GM19455 (cell line): ENCODE data around the gene TTC39B.

Experiments used
- ATAC-seq: cut with Tn5 transposase; IDR thresholded peaks from one replicate; pipeline ENCODE4 v1.9.1; 2021; ENCODE audit not compliant: unreplicated experiment

TTC39B gene

GRCh38 chr9:15182730-15183129 is 124.3 kb downstream of the TTC39B start:
- ATAC-seq: no peak

- ATAC-seq: no peak
These were observed 124.9 kb downstream of the TTC39B start for GRCh38 chr9:15182101-15182551.

- ATAC-seq: no peak
These were observed 126.9 kb downstream of the TTC39B start for GRCh38 chr9:15180124-15180523.

- ATAC-seq: no peak
These were observed 128.4 kb downstream of the TTC39B start for GRCh38 chr9:15178631-15179030.

GRCh38 chr9:15176836-15177235 is 130.2 kb downstream of the TTC39B start:
- ATAC-seq: no peak

- no peak for ATAC-seq
These were observed 143.1 kb downstream of the TTC39B start for GRCh38 chr9:15163931-15164330.

GRCh38 chr9:15161753-15162152 is 145.3 kb downstream of the TTC39B start:
- ATAC-seq: no peak

- ATAC-seq: no peak
These were observed 146.3 kb downstream of the TTC39B start for GRCh38 chr9:15160673-15161072.

- no peak for ATAC-seq
These were observed 149.0 kb downstream of the TTC39B start for GRCh38 chr9:15158064-15158463.

GRCh38 chr9:15157381-15157780 is 149.6 kb downstream of the TTC39B start:
- ATAC-seq: no peak

- ATAC-seq: no peak
These were observed 150.8 kb downstream of the TTC39B start for GRCh38 chr9:15156241-15156640.

GRCh38 chr9:15155826-15156225 is 151.2 kb downstream of the TTC39B start:
- no peak for ATAC-seq

GRCh38 chr9:15155323-15155722 is 151.7 kb downstream of the TTC39B start:
- ATAC-seq: no peak

GRCh38 chr9:15154677-15155076 is 152.3 kb downstream of the TTC39B start:
- ATAC-seq: no peak

GRCh38 chr9:15153961-15154360 is 153.1 kb downstream of the TTC39B start:
- no peak for ATAC-seq

GRCh38 chr9:15150939-15151338 is 156.1 kb downstream of the TTC39B start:
- ATAC-seq: no peak

- ATAC-seq: no peak
These were observed 157.6 kb downstream of the TTC39B start for GRCh38 chr9:15149450-15149849.

- no peak for ATAC-seq
These were observed 160.7 kb downstream of the TTC39B start for GRCh38 chr9:15146268-15146700.

- no peak for ATAC-seq
These were observed 162.4 kb downstream of the TTC39B start for GRCh38 chr9:15144622-15145061.

GRCh38 chr9:15142878-15143534 is 164.0 kb downstream of the TTC39B start:
- ATAC-seq: no peak

- no peak for ATAC-seq
These were observed 167.0 kb downstream of the TTC39B start for GRCh38 chr9:15140051-15140450.

- ATAC-seq: no peak
These were observed 167.5 kb downstream of the TTC39B start for GRCh38 chr9:15139469-15139868.

- no peak for ATAC-seq
These were observed 168.7 kb downstream of the TTC39B start for GRCh38 chr9:15138357-15138686.
